SH-SY5Y (cell line): ENCODE data around the gene GPBP1L1.

Source experiments
- GATA2 ChIP-seq: IDR thresholded peaks from 2 replicates; pipeline ENCODE4 v1.6.1; 2011; ENCODE audit warnings: mild to moderate bottlenecking, low read depth, low read length
- GATA3 ChIP-seq: IDR thresholded peaks from 2 replicates; pipeline ENCODE4 v1.6.1; 2011; ENCODE audit warnings: low read depth, mild to moderate bottlenecking, low read length, moderate library complexity

DNA sequence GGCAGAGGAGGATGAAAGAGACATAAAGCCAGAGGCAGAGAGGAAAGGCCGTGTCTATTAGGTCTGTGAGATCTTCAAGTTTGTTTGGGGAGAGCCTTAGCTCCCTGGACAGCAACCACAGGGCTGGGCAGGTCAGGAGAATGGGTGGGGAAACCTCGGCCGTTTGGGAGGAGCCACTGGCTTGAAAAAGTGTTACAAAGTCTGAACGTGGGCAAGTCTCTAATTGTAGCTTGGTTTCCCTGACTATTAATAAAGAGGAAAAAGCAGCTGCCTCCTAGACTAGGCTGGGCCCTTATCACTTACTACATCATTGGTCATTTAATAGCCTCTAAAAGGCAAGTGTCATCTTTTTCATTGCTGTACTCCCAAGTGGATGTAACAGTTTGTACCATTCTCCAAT is 62.4 kb downstream of the GPBP1L1 start, which contains the start of gene CCDC17:
- TF ChIP-seq GATA2: no peak
- no peak for TF ChIP-seq GATA3
